ENCODE data around the gene MORN4. TPM values are rescaled to one million over a fixed set of nuclear protein-coding genes. Genes with fewer than 3 reads are reported as not detected.
"Not testable (repeated sequence)": the region's sequence is repeated elsewhere in the genome, so short reads cannot be mapped to it uniquely, and the experiment has no call there.

Gene MORN4
- total RNA-seq, 1 donor from 2014 or later = 15.8 TPM

GRCh38 chr10:97578171-97578844, 55.0 kb downstream of the MORN4 start:
- Mint-ChIP-seq H3K27ac (no peak overlapping the region), H3K9me3 (no peaks in the 10 kb centered on the region), H3K27me3 (no peaks in the 10 kb centered on the region), H3K36me3 (no peaks in the 10 kb centered on the region), H3K4me1 (ENCODE audit: unreplicated experiment) (no peaks in the 10 kb centered on the region), H3K4me3 (no peak overlapping the region)
- DNase-seq (ENCODE audit: extremely low spot score, unreplicated experiment) = no peak
- no peak for TF ChIP-seq CTCF (conservative IDR thresholded peaks at IDR 0.05)

- H3K27me3 Mint-ChIP-seq = no peaks in the 10 kb centered on the region
- no peaks in the 10 kb centered on the region for H3K4me1 Mint-ChIP-seq (ENCODE audit: unreplicated experiment)
- H3K27ac Mint-ChIP-seq = no peak overlapping the region
- no peaks in the 10 kb centered on the region for H3K36me3 Mint-ChIP-seq
- no peaks in the 10 kb centered on the region for H3K9me3 Mint-ChIP-seq
- no peak for TF ChIP-seq CTCF (conservative IDR thresholded peaks at IDR 0.05)
- H3K4me3 Mint-ChIP-seq = no peak overlapping the region
- DNase-seq (ENCODE audit: extremely low spot score, unreplicated experiment) = no peak
Measured at GRCh38 chr10:97577701-97578100, 55.6 kb downstream of the MORN4 start.

GRCh38 chr10:97576487-97576886, 56.8 kb downstream of the MORN4 start:
- H3K27ac Mint-ChIP-seq; H3K27me3 Mint-ChIP-seq; DNase-seq (ENCODE audit: extremely low spot score, unreplicated experiment); H3K4me1 Mint-ChIP-seq (ENCODE audit: unreplicated experiment); H3K9me3 Mint-ChIP-seq; H3K36me3 Mint-ChIP-seq; H3K4me3 Mint-ChIP-seq: not testable (repeated sequence)

- no peak for TF ChIP-seq CTCF (conservative IDR thresholded peaks at IDR 0.05)
- Mint-ChIP-seq H3K36me3 (no peaks in the 10 kb centered on the region), H3K27me3 (no peaks in the 10 kb centered on the region), H3K4me3 (no peak overlapping the region), H3K9me3 (no peaks in the 10 kb centered on the region), H3K27ac (no peak overlapping the region), H3K4me1 (ENCODE audit: unreplicated experiment) (no peaks in the 10 kb centered on the region)
- DNase-seq (ENCODE audit: extremely low spot score, unreplicated experiment) = no peak
Measured at GRCh38 chr10:97575127-97575668, 58.1 kb downstream of the MORN4 start.

GRCh38 chr10:97574374-97575126, 58.8 kb downstream of the MORN4 start:
- Mint-ChIP-seq H3K27me3 (no peaks in the 10 kb centered on the region), H3K9me3 (no peaks in the 10 kb centered on the region), H3K4me1 (ENCODE audit: unreplicated experiment) (no peaks in the 10 kb centered on the region), H3K36me3 (no peaks in the 10 kb centered on the region), H3K27ac (no peak overlapping the region), H3K4me3 (no peak overlapping the region)
- no peak for DNase-seq (ENCODE audit: extremely low spot score, unreplicated experiment)
- TF ChIP-seq CTCF (conservative IDR thresholded peaks at IDR 0.05) = no peak

- no peaks in the 10 kb centered on the region for H3K27me3 Mint-ChIP-seq
- H3K9me3 Mint-ChIP-seq = no peaks in the 10 kb centered on the region
- H3K4me1 Mint-ChIP-seq (ENCODE audit: unreplicated experiment) = no peaks in the 10 kb centered on the region
- no peak overlapping the region for H3K27ac Mint-ChIP-seq
- no peak for TF ChIP-seq CTCF (conservative IDR thresholded peaks at IDR 0.05)
- no peak overlapping the region for H3K4me3 Mint-ChIP-seq
- no peaks in the 10 kb centered on the region for H3K36me3 Mint-ChIP-seq
- no peak for DNase-seq (ENCODE audit: extremely low spot score, unreplicated experiment)
Measured at GRCh38 chr10:97573672-97574071, 59.6 kb downstream of the MORN4 start.
